Stimulated activated CD4-positive, alpha-beta T cell treated with anti-CD3 and anti-CD28 coated beads, Interleukin-1b, Interleukin-23, amount 100 ng/mL, for 24 hours (primary cell): ENCODE results near the gene IDUA.
A peak's percentile ranks its signal among the peaks of the same experiment; 100 is the strongest.
"Not testable (repeated sequence)": the region's sequence is repeated elsewhere in the genome, so short reads cannot be mapped to it uniquely, and the experiment has no call there.

Source experiments
- DNase-seq, 4 experiments: peaks; one replicate each; pipeline ENCODE4 v3.0.0-alpha.2; 2020; ENCODE audit warnings: low read depth in 4 of 4, low spot score in 1 of 4

The IDUA gene

DNA sequence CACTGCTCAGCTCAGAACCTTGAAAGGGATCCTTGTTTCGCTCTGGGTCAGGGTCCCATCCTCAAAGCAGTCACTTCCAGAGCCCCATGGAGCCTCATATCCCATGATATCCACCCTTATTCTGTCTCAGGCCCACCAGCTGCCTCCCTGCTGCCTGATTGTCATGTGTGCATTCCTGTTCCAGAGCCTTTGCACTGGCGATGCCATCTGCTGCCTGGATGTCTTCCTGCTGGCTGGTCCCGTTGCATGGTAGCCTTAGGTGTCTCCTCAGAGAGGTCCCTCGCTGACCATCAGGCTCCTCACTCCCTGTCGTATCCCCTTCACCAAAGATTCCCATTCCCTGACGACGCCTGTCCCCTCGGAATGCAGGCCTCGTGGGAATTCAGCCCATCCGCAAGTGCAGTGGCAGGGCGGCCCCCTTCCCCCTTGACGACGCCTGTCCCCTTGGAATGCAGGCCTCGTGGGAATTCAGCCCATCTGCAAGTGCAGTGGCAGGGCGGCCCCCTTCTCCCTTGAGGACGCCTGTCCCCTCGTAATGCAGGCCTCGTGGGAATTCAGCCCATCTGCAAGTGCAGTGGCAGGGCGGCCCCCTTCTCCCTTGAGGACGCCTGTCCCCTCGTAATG, 12.5 kb downstream of the IDUA start:
- not testable (repeated sequence) for DNase-seq

DNA sequence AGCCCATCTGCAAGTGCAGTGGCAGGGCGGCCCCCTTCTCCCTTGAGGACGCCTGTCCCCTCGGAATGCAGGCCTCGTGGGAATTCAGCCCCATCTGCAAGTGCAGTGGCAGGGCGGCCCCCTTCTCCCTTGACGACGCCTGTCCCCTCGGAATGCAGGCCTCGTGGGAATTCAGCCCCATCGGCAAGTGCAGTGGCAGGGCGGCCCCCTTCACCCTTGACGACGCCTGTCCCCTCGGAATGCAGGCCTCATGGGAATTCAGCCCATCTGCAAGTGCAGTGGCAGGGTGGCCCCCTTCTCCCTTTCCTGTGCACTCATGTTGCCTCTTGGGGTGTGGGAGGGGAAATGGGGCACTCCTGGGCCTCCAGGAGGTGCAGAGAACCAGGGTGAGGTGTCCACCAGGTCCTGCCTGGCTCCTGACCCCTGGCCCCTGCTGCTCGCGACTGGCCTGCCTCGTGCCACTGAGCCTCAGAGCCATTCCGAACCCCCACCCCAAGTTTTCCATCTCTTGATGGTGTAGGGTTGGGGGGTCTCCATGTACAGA, 13.1 kb downstream of the IDUA start:
- no peak for DNase-seq

DNA sequence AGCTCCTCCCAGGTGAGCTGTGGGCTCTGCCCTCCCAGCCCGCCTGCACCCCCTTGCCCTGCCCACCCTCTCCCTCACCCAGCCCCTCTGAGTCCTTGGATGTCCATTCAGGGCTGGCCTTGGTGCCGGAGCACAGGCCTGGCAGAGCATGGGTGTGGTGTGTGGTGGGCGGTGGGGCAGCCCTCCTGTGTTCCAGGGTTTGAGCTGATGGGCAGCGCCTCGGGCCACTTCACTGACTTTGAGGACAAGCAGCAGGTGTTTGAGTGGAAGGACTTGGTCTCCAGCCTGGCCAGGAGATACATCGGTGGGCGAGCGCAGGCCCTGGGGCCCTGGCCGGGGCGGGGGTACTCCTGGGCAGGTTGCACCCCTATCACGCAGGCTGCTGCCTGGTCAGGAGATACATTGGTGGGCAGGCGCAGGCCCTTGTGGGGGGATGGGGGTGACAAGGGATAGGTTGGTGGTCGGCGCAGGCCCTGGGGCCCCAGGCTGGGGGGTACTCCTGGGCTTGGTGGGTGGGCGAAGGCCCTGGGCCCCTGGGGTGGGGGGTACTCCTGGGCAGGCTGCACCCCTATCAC, 13.9 kb downstream of the IDUA start:
- no peak for DNase-seq

DNA sequence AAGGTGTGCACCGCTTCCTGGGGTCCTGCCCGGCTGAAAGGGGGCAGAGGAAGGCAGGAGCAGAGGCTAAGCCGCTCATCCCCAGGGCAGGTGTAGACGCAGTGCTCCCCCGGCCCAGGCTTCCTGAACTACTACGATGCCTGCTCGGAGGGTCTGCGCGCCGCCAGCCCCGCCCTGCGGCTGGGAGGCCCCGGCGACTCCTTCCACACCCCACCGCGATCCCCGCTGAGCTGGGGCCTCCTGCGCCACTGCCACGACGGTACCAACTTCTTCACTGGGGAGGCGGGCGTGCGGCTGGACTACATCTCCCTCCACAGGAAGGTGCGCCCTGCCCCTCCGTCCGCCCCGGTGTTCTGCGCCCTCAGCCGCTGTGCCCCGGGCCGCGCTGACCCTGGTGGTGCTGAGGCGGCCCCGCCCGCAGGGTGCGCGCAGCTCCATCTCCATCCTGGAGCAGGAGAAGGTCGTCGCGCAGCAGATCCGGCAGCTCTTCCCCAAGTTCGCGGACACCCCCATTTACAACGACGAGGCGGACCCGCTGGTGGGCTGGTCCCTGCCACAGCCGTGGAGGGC, 14.8 kb downstream of the IDUA start:
- DNase-seq, result no peak

DNA sequence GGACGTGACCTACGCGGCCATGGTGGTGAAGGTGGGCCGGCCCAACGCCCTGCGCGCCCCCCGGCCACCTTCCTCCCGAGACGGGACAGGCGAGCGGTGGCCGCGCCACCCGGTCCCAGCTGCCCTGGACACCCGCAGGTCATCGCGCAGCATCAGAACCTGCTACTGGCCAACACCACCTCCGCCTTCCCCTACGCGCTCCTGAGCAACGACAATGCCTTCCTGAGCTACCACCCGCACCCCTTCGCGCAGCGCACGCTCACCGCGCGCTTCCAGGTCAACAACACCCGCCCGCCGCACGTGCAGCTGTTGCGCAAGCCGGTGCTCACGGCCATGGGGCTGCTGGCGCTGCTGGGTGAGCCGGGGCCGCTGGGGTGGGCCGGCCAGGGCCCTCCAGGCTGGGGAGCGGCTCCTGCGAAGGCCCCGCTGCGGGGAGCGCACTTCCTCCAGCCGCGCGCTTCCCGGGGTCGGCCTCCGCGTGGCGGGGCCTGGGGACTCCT, 15.3 kb downstream of the IDUA start:
- no peak for DNase-seq

DNA sequence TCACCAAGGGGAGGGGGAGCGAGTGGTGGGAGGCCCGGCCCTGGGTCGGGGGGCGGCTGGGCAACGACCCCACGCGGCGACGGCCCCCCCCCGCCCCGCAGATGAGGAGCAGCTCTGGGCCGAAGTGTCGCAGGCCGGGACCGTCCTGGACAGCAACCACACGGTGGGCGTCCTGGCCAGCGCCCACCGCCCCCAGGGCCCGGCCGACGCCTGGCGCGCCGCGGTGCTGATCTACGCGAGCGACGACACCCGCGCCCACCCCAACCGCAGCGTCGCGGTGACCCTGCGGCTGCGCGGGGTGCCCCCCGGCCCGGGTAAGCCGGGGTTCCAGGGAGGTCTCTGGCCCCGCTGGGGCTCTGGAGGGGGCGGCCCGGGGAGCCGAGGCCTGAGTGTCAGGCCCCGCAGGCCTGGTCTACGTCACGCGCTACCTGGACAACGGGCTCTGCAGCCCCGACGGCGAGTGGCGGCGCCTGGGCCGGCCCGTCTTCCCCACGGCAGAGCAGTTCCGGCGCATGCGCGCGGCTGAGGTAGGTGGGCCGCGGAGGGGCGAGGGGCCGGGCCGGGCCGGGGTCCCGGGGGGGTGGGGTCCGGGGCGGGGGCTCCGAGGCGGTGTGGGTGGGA, 15.9 kb downstream of the IDUA start:
- DNase-seq, result no peak

DNA sequence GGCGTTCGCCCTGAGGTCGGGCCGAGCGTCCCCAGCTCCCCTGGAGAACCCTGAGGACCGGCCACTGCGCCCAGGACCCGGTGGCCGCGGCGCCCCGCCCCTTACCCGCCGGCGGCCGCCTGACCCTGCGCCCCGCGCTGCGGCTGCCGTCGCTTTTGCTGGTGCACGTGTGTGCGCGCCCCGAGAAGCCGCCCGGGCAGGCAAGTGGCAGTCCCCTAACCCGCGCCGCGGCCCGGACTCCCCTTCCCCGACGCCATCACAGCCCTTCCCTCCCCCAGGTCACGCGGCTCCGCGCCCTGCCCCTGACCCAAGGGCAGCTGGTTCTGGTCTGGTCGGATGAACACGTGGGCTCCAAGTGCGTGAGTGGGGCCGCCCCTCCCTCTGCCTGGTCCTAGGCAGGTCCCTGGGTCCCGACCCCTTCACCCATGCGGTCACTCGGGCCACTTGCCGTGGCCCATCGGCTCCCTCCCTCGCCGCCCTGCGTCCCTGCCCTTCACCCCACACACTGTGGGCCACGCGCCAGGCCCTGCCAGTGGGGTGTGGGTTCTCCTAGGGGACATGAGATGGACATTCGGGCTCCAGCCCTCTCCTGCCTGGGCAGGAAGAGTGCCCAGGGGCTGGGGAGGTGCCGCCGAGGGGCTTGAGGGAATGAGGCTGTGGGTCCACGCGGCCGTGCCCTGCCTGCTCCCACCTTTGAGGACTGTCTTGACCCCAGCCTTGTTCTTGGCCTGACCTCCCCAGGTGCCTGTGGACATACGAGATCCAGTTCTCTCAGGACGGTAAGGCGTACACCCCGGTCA, 16.6 kb downstream of the IDUA start:
- DNase-seq, result no peak

DNA sequence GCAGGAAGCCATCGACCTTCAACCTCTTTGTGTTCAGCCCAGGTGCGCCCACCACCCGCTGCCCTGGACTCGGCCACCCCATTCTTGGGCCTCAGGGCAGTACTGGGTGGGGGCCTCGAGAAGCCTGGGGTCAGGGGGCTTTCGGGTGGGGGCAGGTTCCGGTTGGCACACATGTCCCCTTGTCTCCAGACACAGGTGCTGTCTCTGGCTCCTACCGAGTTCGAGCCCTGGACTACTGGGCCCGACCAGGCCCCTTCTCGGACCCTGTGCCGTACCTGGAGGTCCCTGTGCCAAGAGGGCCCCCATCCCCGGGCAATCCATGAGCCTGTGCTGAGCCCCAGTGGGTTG, 17.2 kb downstream of the IDUA start:
- no peak for DNase-seq

DNA sequence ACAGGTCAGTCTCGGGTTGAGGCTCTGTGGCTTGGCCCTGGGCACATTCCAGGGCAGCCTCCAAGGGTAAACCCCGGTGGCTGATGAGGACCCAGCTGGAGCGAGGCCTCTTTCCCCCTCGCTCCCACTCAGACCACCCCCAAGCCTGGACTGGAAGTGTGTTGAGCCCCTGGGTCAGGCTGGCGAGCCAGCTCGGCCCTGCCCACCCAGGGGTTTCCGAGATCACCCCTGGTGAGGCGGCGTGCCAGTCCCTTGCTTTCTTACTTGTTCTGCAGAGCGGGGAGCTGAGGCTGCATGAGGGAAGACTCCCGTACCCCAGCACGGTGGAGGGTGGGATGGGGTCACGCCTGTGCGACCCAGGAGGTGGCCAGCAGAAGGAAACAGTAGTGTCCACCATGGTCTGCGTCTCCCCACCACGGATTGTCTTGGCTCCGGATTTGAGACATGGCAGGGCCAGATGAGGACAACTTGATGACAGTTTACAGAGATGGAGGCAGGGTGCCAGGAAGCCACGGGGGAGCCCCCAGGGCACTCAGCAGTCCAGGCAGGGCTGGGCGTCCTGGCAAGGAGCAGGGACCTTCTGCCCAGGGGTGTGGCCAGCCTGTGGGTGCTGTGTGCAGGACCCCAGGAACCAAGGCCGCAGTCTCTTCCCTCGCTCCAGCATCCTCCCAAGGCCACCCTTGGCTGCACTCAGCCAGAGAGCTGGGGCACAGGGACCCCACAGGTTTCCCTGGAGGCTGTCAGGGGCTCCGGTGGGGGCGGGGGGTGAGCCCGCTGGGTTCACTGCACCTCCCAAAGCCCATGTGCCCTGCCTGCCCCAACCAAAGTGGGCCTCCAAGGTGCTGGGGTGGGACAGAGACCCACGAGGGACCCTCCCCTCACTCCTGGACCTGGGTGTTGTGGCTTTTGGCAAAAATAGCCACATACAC, 18.0 kb downstream of the IDUA start:
- no peak for DNase-seq

DNA sequence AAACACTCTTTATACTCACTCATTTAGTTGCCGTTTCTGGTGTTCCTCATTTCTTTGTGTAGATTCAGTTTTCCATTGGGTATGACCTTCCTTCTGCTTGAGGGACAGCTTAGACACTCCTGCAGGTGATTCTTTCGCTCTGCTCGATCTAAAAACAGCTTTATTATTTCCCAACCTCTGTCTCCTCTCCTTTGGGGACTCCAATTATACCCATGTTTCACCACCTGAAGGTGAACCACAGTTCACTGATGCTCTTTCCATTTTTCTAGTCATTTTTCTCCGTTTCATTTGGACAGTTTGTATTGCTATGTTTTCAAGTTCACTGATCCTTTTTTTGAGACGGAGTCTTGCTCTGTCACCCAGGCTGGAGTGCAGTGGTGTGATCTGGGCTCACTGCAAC, 20.0 kb downstream of the IDUA start:
- no peak for DNase-seq

DNA sequence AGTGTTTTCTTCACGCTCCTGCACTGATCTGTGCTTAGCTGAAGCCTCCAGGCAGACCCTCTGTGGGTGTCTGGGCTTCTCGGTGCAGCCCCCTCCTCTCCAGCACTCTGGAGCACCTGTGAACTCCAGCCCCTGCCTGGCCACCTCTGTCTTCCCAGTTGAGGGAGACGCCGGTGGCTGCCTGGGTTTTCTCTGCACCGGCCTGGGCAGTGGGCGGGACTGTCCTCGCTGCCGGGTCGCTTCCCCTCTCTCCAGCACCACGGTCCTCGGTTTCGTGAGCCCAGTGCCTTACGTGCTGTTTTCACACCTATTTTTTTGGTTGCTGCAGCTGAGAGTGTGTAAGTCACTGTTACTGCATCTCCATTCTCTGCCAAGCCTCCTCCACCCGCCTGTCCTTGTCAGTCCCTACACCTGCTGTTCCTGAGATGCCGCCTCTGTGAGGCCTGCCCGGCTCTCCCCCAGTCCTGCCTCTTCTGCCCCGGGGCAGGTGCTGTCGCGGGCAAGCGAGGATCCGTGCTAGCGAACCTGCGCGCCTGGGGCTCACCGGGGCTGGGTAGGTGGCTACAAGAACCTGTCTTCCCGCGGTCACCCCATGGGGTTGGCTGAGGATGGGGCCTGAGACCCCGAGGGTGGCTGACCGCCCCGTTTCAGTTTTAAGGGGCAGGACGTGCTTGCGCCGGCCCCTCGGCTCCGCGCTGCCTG, 22.1 kb downstream of the IDUA start:
- DNase-seq, result no peak

DNA sequence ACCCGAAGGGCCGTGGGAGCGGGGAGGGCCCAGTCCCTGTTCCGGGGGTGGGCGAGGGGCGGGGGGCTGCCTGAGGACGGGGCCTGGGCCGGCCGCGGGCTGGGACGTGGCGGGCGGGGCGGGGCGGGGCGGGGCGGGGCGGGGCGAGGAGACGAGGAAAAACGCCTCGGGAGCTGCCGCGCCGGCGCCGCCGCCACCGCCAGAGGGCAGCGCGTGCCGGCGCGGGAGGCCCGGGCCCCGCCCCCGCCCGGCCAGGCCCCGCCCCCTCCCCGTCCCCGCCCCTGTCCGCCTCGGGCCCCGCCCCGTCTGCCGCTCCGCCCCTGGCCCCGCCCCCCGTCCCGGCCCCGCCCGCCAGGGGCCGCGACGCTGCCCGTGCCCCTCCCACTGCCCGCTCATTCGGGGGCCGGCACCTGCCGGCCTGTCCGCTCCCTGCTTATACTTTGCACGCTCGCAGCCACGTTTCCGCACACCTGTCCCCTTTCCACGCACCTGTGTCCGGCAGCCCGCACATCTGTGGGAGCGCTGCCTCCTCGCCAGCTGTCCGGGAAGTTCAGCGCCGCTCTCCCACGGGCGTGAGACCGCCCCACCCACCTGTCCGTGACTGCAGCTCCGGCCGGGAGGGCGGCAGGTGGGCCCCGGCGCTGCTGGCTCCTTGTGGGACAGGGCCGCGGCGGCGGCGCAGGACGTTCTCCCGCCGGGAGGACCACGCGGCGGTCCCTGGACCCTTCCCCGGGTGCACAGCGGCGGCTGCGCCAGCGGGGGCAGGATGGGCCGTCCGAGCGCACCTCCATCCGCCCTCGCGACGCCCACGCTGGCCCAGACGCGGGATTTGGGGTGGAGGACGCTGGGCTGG, 22.9 kb downstream of the IDUA start:
- DNase-seq, result peak; percentile 45 to 61 (median 59)

DNA sequence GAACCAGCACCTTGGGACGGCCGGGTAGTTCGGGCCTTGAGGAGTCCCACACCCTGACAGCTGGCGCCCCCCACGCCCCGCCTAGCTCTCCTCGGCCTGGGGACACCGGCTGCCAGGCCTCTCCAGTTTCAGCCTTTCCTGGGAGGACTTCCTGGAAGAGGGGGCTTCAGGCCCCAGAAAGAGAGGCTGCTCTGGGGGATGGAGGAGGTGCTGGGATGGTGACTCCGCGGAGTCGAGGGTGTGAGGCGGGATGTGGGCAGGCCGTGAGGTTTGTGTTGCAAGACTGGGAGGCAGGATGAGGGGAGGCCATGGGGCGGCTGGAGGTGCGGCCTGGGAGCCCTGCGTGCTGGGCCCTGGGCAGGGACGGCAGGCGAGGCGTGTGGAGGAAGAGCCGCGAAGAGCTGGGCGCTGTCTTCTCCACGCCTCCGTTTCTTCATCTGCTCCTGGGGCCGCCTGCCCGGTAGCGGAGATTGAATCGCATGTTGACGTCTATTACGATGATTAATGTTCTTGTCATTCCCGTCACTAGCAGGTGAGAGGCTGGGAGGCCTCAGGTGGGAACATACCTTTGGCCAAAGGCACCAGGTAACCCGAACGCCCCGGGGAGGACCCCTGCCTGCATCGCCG, 23.7 kb downstream of the IDUA start:
- peak in 3 of 4 experiments; percentile 28 to 58 (median 39) for DNase-seq

DNA sequence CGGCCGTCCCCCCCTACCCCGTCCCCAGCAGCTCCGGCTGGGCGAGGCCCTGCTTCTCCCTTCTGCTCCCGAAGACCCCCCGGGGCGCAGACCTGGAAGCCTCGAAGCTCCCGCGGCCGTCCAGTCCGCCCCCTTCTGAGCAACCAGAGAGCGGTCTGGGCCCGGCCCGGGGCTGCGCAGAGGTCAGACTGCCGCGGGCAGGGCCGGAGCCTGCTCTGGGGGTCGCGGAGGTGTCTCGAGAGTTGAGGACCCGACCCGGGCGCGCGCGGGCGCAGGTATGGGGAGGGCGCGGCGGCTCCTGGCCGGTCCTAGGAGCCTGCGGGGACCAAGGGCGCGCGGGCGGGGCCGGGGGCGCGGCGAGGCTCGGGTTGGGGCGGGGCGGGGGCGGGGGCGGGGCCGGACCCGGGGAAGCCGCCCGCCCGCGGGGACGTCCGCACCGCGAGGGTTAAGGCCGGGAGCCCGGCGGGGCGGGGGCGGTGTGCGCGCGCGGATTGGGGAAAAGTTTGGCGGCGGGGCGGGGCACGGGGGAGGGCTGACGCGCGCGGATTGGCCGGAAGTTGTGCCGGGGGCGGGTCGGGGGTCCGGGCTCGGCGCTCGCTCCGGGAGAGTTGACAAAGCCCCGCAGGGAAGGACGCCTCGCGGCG, 24.3 kb downstream of the IDUA start, which contains the start of gene FGFRL1:
TSS of gene FGFRL1 (plus strand) at position 605 of the 644 bp plus-strand sequence. CDS start 860 bp downstream, outside the sequence.
- DNase-seq, result peak; percentile 81 to 94 (median 88)

DNA sequence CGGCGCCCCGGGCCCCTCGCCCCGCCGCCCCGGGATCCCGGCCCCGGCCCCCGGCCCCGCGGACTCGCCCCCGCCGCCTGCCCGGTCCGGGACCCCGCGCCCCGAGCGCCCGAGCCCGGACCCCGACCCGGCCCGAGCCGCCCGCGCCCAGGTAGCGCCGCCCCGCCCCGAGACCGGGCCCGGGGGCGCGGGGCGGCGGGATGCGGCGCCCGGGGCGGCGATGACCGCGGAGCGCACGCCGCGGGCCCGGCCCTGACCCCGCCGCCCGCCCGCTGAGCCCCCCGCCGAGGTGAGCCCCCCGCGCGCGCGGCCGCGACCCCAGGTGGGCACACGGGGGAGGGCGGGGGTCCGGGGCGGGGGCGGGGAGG, 24.8 kb downstream of the IDUA start:
- no peak for DNase-seq

DNA sequence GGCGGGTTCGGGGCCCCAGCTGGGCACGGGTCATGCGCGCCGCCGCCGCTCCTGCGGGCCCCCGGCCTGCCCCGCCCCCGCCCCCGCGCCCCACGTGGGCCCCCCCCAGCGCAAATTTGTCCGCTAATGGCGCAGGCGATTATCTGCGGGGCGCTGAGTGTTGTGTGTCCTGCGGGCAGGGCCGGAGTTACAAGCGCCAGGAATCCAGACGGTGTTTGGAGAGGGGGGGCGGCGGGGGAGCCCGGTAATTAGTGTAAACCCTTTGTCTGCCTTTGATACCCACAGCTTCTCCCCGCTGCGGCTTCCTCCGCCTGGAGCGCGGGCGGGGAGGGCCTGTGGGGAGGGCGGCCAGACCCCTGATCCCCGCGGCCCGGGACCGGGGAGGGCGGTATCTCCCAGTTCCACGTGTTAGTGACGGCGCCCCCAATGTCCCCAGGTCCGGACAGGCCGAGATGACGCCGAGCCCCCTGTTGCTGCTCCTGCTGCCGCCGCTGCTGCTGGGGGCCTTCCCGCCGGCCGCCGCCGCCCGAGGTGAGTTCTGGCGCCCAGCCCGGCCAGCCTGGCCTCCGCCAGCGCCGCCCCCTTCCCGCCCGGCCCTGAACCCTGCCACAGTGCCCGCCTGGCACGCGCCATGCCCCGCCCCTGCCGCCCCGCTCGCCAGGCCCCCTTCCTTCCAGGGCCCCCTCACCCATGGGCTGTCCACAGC, 25.3 kb downstream of the IDUA start:
- peak in 1 of 4 experiments; percentile 12 for DNase-seq
